HG03139 (cell line): ENCODE measurements around the gene DMBT1.
A peak's percentile ranks its signal among the peaks of the same experiment; 100 is the strongest.

Source experiments
- ATAC-seq: cut with Tn5 transposase; IDR thresholded peaks from one replicate; pipeline ENCODE4 v1.9.1; 2021; ENCODE audit not compliant: unreplicated experiment

The DMBT1 gene

DNA sequence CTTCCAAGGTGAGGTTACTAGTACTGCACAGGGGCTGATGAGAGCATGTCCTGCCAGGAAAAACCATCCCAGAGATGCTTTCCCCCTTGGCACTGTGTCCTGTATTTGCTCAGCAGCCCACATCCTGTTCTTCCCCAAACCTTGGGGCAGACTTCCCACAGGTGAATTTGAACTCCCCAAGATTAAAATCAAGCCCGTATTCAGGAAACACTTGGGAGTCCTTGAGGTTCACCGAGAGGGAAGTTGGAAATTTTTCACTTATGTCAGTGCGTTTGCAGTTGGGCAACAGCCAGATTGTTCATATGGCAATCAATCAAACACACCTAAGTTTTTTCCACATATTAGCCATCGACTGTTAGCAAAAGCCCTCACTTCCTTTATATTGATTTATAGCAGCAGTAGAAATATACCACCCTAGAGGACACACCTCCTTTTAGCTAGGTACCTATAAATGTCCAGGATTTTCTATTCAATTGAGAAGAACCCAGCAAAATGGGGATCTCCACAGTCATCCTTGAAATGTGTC lies at the start of gene DMBT1:
DMBT1 (plus strand) TSS at position 476 of the 526 bp plus-strand sequence; CDS start at position 493, 17 bp downstream.
- ATAC-seq: no peak

GRCh38 chr10:122513053-122513452 lies 47.5 kb upstream of the DMBT1 start:
- ATAC-seq: no peak

DNA sequence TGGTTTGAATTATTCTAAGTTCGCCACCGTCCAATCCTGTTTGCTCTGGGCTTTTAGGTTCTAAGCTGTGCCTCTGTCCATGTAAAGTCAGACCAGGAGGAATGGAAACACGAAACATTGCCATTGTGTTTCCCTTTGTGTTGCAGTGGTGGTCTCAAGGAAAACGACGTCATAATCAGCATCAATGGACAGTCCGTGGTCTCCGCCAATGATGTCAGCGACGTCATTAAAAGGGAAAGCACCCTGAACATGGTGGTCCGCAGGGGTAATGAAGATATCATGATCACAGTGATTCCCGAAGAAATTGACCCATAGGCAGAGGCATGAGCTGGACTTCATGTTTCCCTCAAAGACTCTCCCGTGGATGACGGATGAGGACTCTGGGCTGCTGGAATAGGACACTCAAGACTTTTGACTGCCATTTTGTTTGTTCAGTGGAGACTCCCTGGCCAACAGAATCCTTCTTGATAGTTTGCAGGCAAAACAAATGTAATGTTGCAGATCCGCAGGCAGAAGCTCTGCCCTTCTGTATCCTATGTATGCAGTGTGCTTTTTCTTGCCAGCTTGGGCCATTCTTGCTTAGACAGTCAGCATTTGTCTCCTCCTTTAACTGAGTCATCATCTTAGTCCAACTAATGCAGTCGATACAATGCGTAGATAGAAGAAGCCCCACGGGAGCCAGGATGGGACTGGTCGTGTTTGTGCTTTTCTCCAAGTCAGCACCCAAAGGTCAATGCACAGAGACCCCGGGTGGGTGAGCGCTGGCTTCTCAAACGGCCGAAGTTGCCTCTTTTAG lies 46.3 kb upstream of the DMBT1 start:
- ATAC-seq: no peak

DNA sequence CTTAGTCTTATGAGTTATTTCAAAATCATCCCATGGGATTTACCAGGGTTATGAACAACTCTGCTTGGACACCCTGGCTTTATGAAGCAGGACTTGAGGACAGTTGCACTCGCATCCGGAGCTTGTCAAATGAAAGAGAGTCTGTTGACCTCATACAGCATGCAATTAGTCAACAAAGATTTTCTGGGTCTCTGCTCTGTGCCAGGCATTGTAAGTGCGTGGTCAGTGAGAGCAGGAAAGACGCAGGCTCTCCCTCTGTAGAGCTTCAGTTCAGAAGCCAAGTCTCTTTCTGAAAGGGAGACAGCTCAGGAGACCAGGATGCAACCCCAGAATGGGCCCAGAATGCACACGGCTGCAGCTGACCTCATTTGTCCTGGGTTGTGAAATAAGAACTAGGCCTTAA lies 45.5 kb upstream of the DMBT1 start:
- ATAC-seq: no peak

DNA sequence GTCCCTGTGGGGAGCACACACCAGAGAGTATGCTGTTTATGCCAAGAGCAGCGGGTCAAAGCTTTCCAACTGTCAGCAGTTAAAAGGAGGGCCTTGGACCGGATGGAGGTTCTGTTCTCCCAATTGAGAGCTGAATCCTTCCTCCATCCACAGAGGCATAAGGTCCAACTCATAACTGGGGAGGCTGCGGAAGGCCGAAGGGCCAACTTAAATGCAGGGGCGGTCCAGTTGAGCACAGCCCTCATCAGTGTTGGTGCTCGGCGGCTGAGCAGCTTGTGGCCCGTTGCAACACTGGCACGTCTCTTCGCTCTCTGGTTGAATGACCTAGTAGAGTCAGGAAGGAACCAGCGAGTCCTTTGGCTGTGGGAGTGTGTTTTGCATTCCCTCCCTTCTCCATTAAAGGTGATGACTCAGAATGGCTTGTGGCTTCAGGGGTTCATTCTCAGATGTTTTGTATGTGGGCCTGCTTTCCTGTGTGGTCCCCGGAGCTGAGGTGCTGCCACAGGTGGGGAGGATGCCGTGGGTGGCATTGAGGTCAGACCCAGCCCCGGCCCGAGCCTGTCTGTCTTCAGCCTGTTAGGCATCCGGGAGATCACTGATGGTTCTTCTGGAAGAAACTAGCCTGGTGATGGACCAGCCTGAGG lies 44.8 kb upstream of the DMBT1 start:
- ATAC-seq: peak; percentile 50

- no peak for ATAC-seq
Measured at GRCh38 chr10:122516734-122517133, 43.8 kb upstream of the DMBT1 start.

- no peak for ATAC-seq
Measured at GRCh38 chr10:122519144-122519543, 41.4 kb upstream of the DMBT1 start.

DNA sequence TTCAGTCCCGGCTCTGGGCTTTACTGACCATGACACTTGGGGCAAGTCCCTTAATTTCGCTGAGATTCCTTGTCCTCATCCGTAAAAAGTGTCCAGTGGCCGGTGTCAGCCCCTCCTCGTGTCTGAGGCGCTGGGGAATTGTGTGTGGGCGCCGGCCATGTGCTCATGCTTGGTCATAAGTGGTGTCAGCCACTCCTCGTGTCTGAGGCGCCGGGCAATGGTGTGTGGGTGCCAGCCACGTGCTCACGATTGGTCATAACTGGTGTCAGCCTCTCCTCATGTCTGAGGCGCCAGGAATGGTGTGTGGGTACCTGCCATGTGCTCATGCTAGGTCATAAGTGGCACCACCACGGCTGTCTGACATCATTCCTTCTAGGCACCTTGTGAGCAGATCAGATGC lies 40.7 kb upstream of the DMBT1 start:
- ATAC-seq: no peak

GRCh38 chr10:122521011-122521410 lies 39.5 kb upstream of the DMBT1 start:
- no peak for ATAC-seq

DNA sequence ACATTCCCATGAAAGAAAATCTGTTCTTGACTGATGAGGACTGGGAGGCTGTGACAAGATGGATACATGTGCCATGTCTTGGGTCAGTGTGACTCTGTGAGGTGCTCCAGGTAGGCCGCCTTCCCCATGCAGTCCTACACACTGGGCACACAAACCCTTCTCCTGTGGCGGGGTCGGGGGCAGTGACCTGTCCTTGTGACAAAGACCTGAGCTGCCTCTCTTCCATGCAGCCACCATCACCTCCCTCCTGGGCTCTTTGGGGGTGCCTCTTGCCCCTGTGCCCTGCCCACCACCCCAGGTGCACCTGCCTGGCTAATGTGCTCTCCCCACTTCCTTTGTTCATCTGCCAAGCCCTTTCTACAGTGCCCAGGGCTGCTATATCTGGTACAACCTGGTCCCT lies 35.7 kb upstream of the DMBT1 start:
- ATAC-seq: no peak

- no peak for ATAC-seq
Measured at GRCh38 chr10:122525788-122526187, 34.8 kb upstream of the DMBT1 start.

DNA sequence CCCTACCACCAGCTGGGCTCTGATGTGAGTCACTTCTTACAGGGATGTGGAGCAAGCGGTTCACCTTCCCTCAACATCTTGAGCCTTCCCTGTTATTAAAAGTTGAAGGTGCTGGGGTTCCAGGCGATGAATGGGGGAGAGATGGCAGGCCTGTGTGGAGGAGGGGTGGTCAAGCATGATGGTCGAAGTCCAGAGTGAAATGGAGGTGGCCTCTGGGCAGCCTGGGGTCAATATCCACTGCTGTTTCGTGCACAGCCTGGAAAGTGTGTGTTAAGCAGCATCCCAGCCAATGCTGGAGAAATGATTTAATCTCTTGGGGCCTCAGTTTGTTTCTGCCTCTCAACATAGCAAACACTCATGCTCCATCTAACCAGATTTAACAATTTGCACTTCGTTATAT lies 33.7 kb upstream of the DMBT1 start:
- ATAC-seq: no peak

DNA sequence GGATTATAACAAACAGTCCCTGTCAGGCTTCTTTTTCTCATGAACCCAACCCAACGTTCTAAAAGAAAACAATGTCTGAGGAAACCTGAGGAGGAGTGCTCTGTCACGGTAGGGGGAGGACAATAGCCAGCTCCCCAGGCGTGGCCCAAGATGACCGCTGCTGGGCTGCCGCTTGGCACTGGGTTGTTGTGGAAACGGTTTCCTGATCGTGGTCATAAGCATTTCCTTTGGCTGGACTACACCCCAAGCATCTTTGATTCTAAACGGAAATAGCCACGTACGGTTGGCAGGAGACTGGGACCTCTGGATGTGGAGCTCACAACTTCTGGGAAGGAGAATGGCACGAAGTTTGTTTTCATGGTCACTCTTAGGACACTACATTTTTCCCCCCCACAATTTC lies 30.4 kb upstream of the DMBT1 start:
- ATAC-seq: no peak

DNA sequence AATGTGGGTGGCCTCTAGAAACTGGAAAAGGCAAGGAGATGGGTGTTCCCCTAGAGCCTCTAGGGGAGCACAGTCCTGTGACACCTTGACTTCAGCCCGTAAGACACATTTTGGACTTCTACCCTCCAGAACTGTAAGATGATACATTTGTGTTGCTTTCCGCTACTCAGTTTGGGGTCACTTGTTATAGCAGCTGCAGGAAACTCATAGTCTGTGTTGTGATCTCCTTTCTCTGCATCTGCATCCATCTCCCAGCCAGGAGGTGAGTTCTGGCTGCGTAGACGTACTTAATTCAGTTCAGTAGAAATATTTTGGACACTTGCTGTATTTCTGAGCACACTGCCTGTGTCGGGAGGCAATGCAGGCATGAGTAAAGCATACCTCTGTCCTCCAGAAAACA lies 29.3 kb upstream of the DMBT1 start:
- ATAC-seq: no peak

GRCh38 chr10:122531939-122532338 lies 28.6 kb upstream of the DMBT1 start:
- no peak for ATAC-seq

DNA sequence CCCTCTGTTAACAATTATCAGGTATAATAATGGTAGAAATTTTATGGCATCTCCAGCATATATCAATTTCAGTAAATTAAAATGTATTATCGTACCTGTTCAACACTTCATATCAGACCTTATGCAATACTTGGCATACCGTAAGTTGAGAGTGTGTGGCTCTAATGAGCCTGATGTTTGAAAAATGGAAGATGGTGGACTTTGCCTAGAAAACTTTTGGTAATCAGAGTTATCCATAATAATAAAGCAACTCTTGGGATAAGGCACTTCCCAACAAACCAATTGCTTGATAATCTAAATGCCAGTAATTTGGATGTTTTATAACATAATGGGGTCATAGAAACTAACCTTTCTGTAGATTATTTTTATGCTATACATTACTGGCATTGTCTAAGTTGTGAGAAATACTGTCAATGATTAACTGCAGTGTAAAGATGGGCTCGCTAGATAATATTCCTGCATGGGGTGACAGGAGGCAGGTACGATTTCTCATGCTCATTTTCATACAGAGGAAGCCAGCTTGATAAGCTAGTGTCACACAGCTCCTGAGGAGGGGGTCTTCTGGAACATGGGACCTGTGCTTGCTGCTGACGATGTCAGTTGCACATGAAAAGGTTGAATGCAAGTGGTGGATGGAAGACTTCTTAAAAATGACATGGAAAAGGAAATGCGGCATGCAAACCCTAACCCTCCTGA lies 27.8 kb upstream of the DMBT1 start:
- ATAC-seq: no peak

DNA sequence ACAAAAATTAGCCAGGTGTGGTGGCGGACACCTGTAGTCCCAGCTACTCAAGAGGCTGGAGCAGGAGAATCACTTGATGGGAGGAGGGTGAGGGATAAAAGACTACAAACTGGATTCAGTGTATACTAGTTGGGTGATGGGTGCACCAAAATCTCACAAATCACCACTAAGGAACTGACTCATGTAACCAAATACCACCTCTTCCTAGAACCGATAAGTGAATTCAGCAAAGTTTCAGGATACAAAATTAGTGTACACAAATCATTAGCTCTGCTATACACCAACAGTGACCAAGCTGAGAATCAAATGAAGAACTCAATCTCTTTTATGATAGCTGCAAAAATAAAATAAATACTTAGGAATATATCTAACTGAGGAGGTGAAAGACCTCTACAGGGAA lies 23.0 kb upstream of the DMBT1 start:
- no peak for ATAC-seq

DNA sequence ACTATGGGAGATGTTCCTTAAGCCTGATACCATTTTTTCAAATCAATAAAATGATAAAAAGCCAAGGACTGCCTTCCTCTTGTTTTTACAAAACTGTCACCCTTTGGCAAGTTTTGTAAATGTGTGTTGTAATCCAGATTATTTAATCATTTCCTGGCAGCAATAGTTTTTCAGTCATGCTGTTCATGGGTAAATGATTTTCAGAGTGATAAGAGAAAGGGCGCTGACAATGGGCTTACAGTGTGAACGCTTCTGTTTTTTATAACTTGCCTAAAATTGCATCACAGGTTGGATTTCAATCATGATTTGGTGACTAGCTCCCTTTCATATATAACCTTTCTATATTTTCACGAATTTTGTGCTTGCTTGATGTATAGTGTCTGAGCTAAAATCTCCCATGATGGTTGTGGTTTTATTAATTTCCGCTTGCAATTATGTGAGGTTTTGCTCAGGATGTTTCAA lies 19.0 kb upstream of the DMBT1 start:
- ATAC-seq: no peak

DNA sequence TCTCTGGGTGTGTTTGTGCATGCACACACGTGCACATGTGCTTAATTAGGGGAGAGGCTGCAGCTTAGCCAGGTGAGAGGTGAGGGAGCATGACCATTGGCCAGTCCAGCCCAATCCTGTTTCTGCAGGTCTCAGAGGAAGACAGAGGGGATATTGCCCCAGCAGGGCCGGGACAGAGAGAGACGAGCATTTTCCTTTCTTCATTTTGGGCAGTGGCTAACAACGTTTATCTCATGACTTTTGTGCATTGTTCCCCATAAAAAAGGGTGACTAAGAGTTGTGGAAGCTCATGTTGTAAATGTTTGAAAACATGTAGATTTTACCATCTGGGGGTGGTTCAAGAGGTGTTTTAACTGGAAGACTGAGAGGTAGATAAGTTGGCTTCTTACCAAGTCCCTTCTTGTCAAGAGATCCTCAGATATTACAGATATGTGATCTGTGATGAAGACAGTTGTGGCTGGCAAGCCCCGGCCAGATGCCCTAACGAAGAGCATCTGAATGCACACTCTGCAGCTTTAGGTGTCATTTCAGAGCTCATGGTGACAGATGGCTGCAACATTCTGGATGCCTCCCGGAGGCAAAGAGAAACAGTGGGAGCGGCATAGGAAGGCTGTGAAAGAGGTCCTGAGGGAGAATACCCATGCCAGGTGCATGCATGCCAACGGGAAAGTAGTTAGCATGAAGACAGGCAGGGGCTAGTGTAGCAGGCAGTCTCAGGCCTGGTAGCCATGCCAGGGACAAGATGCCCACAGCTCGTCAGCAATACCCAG lies 16.7 kb upstream of the DMBT1 start:
- no peak for ATAC-seq

DNA sequence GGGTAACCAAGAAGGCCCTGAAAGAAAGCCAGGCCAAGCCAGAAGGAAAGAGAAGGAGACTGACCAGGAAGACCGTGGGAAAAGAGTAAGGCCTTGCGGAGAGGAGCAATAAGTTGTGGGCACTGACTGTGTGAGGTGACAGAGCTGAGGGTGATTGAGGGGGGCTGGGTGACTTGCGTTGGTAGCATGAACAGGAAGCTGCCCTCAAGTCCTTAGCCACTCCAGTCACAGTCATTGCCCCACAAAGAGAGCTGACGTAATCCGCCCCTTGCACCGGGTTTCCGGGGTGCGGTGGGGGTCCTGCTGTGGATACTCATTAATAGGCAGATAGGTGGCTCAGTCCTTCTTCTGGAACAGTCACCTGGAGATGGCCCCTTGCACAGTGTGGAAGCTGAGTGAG lies 16.1 kb upstream of the DMBT1 start:
- no peak for ATAC-seq

DNA sequence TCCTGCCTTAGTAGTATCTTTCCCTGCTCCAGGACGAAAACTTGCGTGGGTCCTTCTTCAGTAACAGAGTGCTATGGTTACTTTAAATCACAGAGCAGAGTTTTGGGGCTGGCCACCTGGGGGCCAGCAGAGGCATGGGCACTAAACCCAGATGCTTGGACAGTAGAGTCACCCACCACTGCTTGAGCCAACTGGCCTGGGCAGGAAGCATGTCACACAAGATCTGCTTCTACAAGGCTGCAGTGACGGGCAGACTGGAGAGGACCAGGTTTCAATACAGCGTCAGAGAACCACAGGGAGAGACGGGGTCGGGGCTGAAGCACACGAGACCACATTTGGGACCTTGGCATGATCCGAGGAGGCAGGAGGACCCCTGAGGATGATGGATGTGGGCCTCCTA lies 14.3 kb upstream of the DMBT1 start:
- no peak for ATAC-seq
